A549 treated with dexamethasone at 1 μM for 4 hours (cell line): Measurements from ENCODE around the gene KRTAP10-1. TPM values are rescaled to one million over a fixed set of nuclear protein-coding genes. Genes with fewer than 3 reads are reported as not detected.

Source experiments
- total RNA-seq: library from RNA; stranded (reverse); fragments of 200-300 nt; extraction: Qiagen RNA extraction; gene quantifications from 5 replicates; pipeline ENCODE4 v1.2.3, GENCODE V29; 2022

KRTAP10-1 gene
- not detected in 5 replicates for total RNA-seq

DNA sequence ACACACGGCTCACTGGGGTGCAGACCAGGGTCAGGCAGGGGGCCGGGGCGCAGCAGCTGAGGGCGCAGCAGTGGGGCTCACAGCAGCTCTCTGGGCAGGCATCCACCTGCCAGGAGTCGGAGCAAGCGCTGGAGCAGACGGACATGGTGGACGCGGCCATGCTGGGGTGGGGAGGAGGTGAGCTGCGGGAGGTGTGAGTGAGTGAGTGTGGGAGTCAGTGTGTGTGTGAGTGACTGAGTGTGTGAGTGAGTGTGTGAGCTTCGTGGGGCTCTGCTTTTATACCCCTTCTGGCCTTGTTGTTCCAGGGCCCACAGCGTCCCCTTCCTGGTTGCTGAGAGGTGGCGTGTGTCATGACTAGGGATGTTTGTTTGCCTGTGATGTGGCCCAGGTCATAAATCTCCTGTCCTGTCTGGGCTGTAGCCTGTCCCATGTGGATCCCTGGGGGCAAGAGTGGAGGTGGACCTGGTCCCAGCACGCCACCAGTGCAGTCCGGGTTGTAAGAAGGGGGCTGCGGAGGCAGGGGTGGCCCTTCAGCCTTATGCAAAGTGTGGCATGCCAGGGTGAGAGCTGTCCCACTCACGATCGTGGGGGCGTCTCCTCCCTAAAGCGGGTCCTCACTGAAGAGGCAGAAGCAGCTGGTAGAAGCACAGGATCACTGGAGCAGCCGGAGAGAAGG, at the start of gene KRTAP10-1:
KRTAP10-1 (minus strand) TSS at position 205 of the 676 bp plus-strand sequence; CDS start at position 160, 45 bp downstream.

GRCh38 chr21:44580231-44580821, 40.3 kb upstream of the KRTAP10-1 start, which contains the start of gene KRTAP10-5:
TSS of gene KRTAP10-5 (minus strand) at chr21:44580604. CDS start at chr21:44580578, 26 bp downstream.

GRCh38 chr21:44573630-44574456, 33.8 kb upstream of the KRTAP10-1 start, which contains the start of gene KRTAP10-4:
TSS of gene KRTAP10-4 (plus strand) at chr21:44573729. CDS start at chr21:44573759, 30 bp downstream.

GRCh38 chr21:44558695-44559094, 18.7 kb upstream of the KRTAP10-1 start, which contains the start of gene KRTAP10-3:
TSS of gene KRTAP10-3 (minus strand) at chr21:44558795. CDS start at chr21:44558715, 80 bp downstream.

GRCh38 chr21:44551340-44551961, 11.5 kb upstream of the KRTAP10-1 start, which contains the start of gene KRTAP10-2:
TSS of gene KRTAP10-2 (minus strand) at chr21:44551505. CDS start at chr21:44551458, 47 bp downstream.

Other genes with a start within 250 kb of the KRTAP10-1 start
- 34.4 to 59.5 TPM (median 51.7 TPM) in 5 replicates for gene PFKL, start 240.1 kb downstream of the KRTAP10-1 start, total RNA-seq
- gene CFAP410, start 200.8 kb downstream of the KRTAP10-1 start, total RNA-seq = 5.1 to 8.7 TPM (median 6.7 TPM) in 5 replicates
- 6.5 to 9.8 TPM (median 7.8 TPM) in 5 replicates for gene TRPM2, start 186.6 kb downstream of the KRTAP10-1 start, total RNA-seq
- gene LRRC3, start 84.7 kb downstream of the KRTAP10-1 start, total RNA-seq = 1.7 to 2.5 TPM (median 2.4 TPM) in 5 replicates
- gene KRTAP10-2, start 11.3 kb upstream of the KRTAP10-1 start, total RNA-seq = not detected in 5 replicates
- gene KRTAP10-3, start 18.6 kb upstream of the KRTAP10-1 start, total RNA-seq = not detected in 5 replicates
- gene KRTAP10-4, start 33.5 kb upstream of the KRTAP10-1 start, total RNA-seq = not detected in 5 replicates
- not detected in 5 replicates for gene KRTAP10-5, start 40.4 kb upstream of the KRTAP10-1 start, total RNA-seq
- not detected in 5 replicates for gene KRTAP10-6, start 52.3 kb upstream of the KRTAP10-1 start, total RNA-seq
- not detected in 5 replicates for gene KRTAP10-7, start 60.4 kb upstream of the KRTAP10-1 start, total RNA-seq
- not detected in 5 replicates for gene KRTAP10-8, start 71.9 kb upstream of the KRTAP10-1 start, total RNA-seq
- not detected in 5 replicates for gene KRTAP10-9, start 86.9 kb upstream of the KRTAP10-1 start, total RNA-seq
- gene KRTAP10-10, start 97.2 kb upstream of the KRTAP10-1 start, total RNA-seq = not detected in 5 replicates
- gene KRTAP10-11, start 106.2 kb upstream of the KRTAP10-1 start, total RNA-seq = not detected in 5 replicates
- gene KRTAP12-4, start 114.5 kb upstream of the KRTAP10-1 start, total RNA-seq = not detected in 5 replicates
- not detected in 5 replicates for gene KRTAP12-3, start 117.7 kb upstream of the KRTAP10-1 start, total RNA-seq
- not detected in 5 replicates for gene KRTAP12-2, start 126.7 kb upstream of the KRTAP10-1 start, total RNA-seq
- gene KRTAP12-1, start 142.0 kb upstream of the KRTAP10-1 start, total RNA-seq = not detected in 5 replicates
- not detected in 5 replicates for gene KRTAP10-12, start 157.0 kb upstream of the KRTAP10-1 start, total RNA-seq
- 0.04 TPM in 1 of 5 replicates, not detected in the others for gene TSPEAR, start 171.4 kb upstream of the KRTAP10-1 start, total RNA-seq